ENCODE measurements around the gene TMEM52B. TPM values are rescaled to one million over a fixed set of nuclear protein-coding genes. Genes with fewer than 3 reads are reported as not detected.
"Not testable (repeated sequence)": the region's sequence is repeated elsewhere in the genome, so short reads cannot be mapped to it uniquely, and the experiment has no call there.

Gene TMEM52B
- total and polyA plus RNA-seq, 3 donors from 2014 or later, result 0.74 to 1.2 (median 0.76) TPM

DNA sequence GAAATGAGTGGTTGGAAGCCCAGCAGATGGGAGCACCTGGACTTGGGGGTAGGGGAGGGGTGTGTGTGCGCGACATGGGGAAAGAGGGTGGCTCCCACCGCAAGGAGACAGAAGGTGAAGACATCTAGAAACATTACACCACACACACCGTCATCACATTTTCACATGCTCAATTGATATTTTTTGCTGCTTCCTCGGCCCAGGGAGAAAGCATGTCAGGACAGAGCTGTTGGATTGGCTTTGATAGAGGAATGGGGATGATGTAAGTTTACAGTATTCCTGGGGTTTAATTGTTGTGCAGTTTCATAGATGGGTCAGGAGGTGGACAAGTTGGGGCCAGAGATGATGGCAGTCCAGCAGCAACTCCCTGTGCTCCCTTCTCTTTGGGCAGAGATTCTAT is 43.0 kb downstream of the TMEM52B start:
- no peak for TF ChIP-seq POLR2A (IDR thresholded peaks at IDR 0.05)
- TF ChIP-seq, protein P1, sequence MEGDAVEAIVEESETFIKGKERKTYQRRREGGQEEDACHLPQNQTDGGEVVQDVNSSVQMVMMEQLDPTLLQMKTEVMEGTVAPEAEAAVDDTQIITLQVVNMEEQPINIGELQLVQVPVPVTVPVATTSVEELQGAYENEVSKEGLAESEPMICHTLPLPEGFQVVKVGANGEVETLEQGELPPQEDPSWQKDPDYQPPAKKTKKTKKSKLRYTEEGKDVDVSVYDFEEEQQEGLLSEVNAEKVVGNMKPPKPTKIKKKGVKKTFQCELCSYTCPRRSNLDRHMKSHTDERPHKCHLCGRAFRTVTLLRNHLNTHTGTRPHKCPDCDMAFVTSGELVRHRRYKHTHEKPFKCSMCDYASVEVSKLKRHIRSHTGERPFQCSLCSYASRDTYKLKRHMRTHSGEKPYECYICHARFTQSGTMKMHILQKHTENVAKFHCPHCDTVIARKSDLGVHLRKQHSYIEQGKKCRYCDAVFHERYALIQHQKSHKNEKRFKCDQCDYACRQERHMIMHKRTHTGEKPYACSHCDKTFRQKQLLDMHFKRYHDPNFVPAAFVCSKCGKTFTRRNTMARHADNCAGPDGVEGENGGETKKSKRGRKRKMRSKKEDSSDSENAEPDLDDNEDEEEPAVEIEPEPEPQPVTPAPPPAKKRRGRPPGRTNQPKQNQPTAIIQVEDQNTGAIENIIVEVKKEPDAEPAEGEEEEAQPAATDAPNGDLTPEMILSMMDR (IDR thresholded peaks at IDR 0.05), result no peak
- no peaks in the 10 kb centered on the region for H3K27me3 ChIP-seq
- no peak overlapping the region for H3K27ac ChIP-seq
- WGBS, 2 donors, result 91 to 96% methylated on average over 5 of the region's 5 CpGs
- intact Hi-C loops (cut with DNase I; ENCODE audit: low total_unique reads), result no loop called here
- DNase-seq, result no peak
- no peaks in the 10 kb centered on the region for H3K4me1 ChIP-seq
- H3K9me3 ChIP-seq, result no peaks in the 10 kb centered on the region
- H3K36me3 ChIP-seq (ENCODE audit: low read depth, missing control alignments), result no peaks in the 10 kb centered on the region
- no peak overlapping the region for H3K4me3 ChIP-seq

DNA sequence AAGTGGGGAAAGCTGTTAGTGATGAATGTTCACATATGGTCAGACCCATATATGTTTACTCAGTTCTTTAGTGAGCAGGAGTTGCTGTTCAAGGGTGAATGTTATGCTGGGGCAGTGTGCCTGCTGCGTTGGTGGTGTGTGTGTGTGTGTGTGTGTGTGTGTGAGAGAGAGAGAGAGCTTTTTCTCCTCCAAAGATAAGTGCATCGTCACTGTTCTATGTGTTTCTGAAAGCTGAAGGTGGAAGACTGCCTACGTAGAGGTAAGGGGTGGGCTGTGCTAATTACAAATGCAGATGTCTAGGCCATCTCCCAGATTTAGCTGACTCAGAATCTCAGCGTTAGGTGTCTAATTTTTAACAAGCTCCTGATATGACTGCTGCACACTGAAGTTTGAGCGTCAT is 44.4 kb downstream of the TMEM52B start:
- H3K9me3 ChIP-seq, result no peaks in the 10 kb centered on the region
- no peaks in the 10 kb centered on the region for H3K27me3 ChIP-seq
- no peak overlapping the region for H3K27ac ChIP-seq
- no peak overlapping the region for H3K4me3 ChIP-seq
- TF ChIP-seq, protein P1 (IDR thresholded peaks at IDR 0.05), result no peak
- TF ChIP-seq POLR2A (IDR thresholded peaks at IDR 0.05), result no peak
- no peaks in the 10 kb centered on the region for H3K4me1 ChIP-seq
- no peaks in the 10 kb centered on the region for H3K36me3 ChIP-seq (ENCODE audit: low read depth, missing control alignments)
- WGBS, 2 donors, result 88 to 89% methylated on average over 5 of the region's 5 CpGs
- DNase-seq, result no peak
- intact Hi-C loops (cut with DNase I; ENCODE audit: low total_unique reads), result no loop called here

DNA sequence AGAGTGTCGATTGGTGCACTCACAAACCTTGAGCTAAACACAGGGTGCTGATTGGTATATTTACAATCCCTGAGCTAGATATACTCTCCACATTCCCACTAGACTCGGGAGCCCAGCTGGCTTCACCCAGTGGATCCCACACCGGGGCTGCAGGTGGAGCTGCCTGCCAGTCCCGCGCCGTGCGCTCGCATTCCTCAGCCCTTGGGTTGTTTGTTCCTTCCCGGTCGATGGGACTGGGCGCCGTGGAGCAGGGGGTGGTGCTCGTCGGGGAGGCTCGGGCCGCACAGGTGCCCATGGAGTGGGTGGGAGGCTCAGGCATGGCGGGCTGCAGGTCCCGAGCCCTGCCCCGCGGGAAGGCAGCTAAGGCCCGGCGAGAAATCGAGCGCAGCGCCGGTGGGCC is 46.6 kb downstream of the TMEM52B start:
- intact Hi-C loops (cut with DNase I; ENCODE audit: low total_unique reads); H3K4me1 ChIP-seq; H3K36me3 ChIP-seq (ENCODE audit: low read depth, missing control alignments); DNase-seq; H3K27me3 ChIP-seq; H3K9me3 ChIP-seq: not testable (repeated sequence)
- Histone ChIP-seq H3K27ac (peak overlapping the region in 1 of 2 donors; percentile 44), H3K4me3 (peak overlapping the region in 1 of 2 donors; percentile 21)
- 40 to 82% methylated on average over 2 to 18 of the region's 26 CpGs for WGBS, 2 donors

DNA sequence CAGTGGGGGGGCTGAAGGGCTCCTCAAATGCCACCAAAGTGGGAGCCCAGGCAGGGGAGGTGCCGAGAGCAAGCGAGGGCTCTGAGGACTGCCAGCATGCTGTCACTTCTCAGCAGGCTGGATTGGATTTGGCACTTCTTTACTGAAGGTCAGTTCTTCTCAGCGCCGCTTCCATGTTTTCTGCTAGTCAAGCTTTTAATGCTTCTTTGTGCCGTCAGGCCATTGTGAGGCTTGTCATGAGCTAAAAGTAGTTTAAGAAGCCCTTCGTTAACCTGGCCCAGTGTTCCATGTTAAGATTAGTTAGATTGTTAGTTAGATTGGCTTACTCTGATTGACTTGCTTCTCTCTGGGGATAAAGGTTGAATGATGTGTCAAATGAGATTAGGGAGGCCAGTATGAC is 47.3 kb downstream of the TMEM52B start:
- TF ChIP-seq, protein P1 (IDR thresholded peaks at IDR 0.05), result no peak
- no peak for TF ChIP-seq POLR2A (IDR thresholded peaks at IDR 0.05)
- H3K27me3 ChIP-seq, result no peaks in the 10 kb centered on the region
- intact Hi-C loops (cut with DNase I; ENCODE audit: low total_unique reads), result no loop called here

DNA sequence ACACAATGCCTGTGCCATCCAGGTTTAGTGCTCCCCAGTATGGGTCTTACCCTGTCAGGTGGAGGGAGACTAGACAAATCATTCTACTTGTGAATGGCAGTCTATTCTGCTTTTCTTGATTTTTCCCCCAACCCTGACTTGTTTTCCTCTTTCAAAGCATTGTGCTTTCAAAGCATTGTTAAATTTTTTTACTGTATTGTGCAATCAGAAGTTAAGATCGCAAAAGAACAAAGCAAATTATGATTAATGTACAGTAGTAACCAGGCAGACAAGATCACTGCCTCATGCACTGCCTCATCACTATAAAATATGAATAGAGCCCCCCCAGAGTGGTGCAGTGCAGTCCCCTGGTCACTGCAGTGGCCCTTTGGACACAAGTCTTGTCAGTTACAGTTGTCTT is 47.9 kb downstream of the TMEM52B start:
- Histone ChIP-seq H3K4me3 (no peak overlapping the region), H3K27me3 (no peaks in the 10 kb centered on the region), H3K27ac (no peak overlapping the region), H3K9me3 (no peaks in the 10 kb centered on the region), H3K36me3 (ENCODE audit: low read depth, missing control alignments) (no peaks in the 10 kb centered on the region), H3K4me1 (no peaks in the 10 kb centered on the region)
- 67 to 78% methylated on average over 1 of the region's 1 CpG for WGBS, 2 donors
- DNase-seq, result no peak
- intact Hi-C loops (cut with DNase I; ENCODE audit: low total_unique reads), result no loop called here
- TF ChIP-seq POLR2A (IDR thresholded peaks at IDR 0.05), result no peak
- TF ChIP-seq, protein P1 (IDR thresholded peaks at IDR 0.05), result no peak

More for the DNA sequence above, 47.3 kb downstream of the TMEM52B start:
- Histone ChIP-seq H3K4me3 (no peak overlapping the region), H3K4me1 (no peaks in the 10 kb centered on the region), H3K27ac (no peak overlapping the region), H3K9me3 (no peaks in the 10 kb centered on the region), H3K36me3 (ENCODE audit: low read depth, missing control alignments) (no peaks in the 10 kb centered on the region)
- WGBS, 2 donors, result 56 to 80% methylated on average over 5 to 6 of the region's 6 CpGs
- DNase-seq, result no peak
